Fibroblast of upper back skin (primary cell): ENCODE results near the gene NUDT8.
"Not testable (repeated sequence)": the region's sequence is repeated elsewhere in the genome, so short reads cannot be mapped to it uniquely, and the experiment has no call there.

Source experiments
- DNase-seq: peaks from one replicate; pipeline ENCODE4 v3.0.0-alpha.2; 2013

Gene NUDT8

DNA sequence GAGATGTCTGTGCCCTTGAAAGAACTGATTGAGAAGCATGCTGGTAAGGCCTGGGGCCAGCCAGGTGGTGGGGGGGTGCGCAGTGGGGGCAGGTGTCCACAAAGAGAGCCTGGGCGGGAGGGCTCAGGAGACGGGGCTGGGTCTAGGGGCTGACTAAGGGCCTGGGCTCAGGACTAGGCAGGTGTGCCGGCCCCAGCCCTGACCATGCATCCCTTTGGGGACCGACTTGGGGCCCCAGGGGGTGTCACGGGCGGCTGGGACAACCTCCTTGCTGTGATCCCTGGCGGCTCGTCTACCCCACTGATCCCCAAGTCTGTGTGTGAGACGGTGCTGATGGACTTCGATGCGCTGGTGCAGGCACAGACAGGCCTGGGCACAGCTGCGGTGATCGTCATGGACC, 18.6 kb downstream of the NUDT8 start:
- no peak for DNase-seq

- no peak for DNase-seq
These were observed 19.4 kb downstream of the NUDT8 start for GRCh38 chr11:67610302-67610868.

- DNase-seq, result no peak
These were observed 20.4 kb downstream of the NUDT8 start for GRCh38 chr11:67609316-67609715.

DNA sequence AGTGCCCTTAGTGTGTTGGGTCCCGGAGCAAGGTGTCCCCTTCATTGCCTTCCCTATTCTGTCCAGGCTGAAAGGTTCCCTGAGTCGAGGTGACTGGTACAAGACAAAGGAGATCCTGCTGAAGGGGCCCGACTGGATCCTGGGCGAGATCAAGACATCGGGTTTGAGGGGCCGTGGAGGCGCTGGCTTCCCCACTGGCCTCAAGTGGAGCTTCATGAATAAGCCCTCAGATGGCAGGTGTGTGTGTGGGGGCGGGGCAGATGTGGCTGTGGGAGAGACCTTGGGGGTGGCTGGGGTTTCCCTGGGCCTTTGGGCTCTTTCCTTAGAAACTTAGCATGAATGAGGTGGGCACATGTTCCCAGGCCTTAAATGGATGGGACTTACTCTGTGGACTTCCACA, 21.3 kb downstream of the NUDT8 start:
- no peak for DNase-seq

DNA sequence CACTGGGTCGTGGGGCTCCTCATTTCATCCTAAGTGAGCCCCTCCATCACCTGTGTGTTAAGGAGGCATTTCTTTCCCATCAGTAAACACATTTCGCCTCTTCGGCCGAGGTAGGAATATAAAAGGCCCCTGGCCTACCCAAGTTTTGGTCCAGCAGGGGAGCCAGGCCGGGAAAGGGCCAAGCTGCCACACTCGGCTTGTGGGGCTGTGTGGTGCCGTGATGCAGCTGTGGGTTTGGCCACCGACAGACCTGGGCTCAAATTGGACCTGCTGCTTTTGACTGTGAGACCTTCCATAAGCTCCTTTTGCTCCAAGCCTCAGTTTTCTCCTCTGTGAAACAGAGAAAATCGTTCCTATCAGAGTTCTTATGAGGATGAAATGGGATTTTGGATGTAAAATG, 22.2 kb downstream of the NUDT8 start:
- no peak for DNase-seq

DNA sequence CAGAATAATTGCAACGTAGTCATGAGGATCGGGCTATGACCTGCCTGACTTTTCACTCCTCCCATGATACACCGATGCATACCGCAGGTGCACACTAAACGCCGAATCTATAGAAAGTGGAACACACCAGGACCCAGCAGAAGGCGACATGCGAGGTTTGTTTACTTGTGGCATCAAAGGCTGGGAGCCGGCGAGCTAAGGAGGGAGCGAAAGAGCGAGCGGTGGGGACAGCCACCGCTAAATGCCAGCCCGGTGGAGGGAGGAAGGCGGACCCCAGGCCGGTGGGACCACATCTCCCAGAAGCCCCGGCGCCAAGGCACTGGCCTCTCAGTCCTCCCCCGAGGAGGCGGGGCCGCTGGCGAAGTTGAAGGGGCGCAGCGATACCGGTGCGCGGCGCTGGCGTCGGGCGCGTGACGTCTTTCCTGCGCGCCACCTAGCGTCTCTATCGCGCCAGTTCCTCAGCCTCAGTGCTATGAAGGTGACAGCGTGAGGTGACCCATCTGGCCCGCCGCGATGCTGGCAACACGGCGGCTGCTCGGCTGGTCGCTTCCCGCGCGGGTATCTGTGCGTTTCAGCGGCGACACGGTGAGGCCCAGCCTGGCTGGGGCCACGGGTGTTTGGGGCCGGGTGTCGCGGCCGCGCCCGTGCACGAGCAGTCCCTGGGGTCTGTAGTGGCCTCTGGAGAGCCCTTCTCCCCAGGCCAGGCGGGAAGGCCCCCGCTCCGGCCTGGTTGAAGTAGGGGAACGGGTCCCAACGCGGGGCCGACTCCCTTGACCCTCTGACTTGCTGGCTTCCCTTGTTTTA, 23.0 kb downstream of the NUDT8 start, which contains the start of gene NDUFV1:
NDUFV1 (plus strand) TSS at position 445 of the 804 bp plus-strand sequence; CDS start at position 514, 69 bp downstream.
- peak; percentile 92 for DNase-seq

DNA sequence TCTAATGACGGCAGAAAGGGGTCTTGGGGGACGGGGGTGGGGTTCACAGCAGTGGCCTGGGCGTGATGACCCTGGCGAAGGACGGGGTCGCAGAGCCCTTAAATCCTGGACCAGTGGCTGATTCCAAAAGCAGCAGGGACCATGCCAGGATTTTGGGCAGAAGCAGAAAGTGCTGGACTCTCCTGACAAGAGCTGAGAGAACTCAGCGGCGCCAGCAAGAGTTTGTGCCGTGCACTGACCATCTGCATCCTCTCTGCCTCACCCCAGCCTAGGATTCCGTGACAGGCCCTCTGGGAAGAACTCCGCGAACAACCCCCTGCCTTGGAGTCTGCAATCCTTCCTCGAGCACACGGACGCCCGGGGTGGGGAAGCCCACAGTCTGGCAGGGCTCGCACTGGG, 23.6 kb downstream of the NUDT8 start:
- no peak for DNase-seq

DNA sequence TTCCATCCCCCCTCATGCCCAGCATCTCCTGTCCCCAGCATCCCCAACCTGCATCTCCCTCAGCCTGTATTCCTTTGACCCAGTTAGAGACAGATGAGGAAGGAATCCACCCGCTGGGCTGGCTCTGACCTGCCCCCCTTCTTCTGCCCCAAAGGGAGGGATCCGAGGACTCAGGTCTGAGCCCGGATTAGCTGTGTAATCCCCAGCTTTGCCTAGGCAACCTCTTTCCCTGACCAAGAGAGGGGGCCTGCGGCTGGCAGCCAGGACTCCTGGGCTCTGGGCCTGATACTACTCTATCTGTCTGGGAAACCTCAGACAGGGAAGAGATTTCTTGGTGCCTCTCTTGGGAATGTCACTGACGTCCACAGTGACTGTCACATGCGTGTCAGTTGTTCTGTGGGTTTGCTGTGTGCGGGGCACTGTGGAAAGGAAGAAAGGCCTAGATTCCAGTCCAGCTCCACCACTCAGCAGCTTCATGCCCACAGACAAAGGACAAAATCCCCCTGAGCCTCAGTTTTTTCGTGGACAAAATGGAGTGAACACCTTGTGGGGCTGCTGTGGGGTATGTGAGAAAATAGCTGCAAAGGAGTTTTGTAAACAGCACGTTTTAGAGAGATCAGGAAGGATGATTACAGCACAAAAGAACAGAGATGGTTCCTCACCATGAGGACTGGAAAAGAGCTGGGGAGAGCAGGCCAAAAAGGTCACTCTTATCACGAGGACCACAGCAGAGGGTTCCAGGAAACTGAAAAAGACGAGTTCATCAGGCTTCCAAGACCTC, 24.3 kb downstream of the NUDT8 start:
- DNase-seq, result no peak

GRCh38 chr11:67604815-67605214, 24.9 kb downstream of the NUDT8 start:
- DNase-seq, result no peak

GRCh38 chr11:67604119-67604518, 25.6 kb downstream of the NUDT8 start:
- DNase-seq, result not testable (repeated sequence)

GRCh38 chr11:67601098-67601497, 28.6 kb downstream of the NUDT8 start:
- DNase-seq, result no peak

GRCh38 chr11:67600324-67601029, 29.3 kb downstream of the NUDT8 start:
- no peak for DNase-seq

- DNase-seq, result no peak
These were observed 30.6 kb downstream of the NUDT8 start for GRCh38 chr11:67599149-67599548.

- not testable (repeated sequence) for DNase-seq
These were observed 31.8 kb downstream of the NUDT8 start for GRCh38 chr11:67597963-67598362.

DNA sequence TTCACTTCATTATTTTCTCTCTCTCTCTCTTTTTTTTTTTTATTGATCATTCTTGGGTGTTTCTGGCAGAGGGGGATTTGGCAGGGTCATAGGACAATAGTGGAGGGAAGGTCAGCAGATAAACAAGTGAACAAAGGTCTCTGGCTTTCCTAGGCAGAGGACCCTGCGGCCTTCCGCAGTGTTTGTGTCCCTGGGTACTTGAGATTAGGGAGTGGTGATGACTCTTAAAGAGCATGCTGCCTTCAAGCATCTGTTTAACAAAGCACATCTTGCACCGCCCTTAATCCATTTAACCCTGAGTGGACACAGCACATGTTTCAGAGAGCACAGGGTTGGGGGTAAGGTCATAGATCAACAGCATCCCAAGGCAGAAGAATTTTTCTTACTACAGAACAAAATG, 32.3 kb downstream of the NUDT8 start:
- DNase-seq, result not testable (repeated sequence)

DNA sequence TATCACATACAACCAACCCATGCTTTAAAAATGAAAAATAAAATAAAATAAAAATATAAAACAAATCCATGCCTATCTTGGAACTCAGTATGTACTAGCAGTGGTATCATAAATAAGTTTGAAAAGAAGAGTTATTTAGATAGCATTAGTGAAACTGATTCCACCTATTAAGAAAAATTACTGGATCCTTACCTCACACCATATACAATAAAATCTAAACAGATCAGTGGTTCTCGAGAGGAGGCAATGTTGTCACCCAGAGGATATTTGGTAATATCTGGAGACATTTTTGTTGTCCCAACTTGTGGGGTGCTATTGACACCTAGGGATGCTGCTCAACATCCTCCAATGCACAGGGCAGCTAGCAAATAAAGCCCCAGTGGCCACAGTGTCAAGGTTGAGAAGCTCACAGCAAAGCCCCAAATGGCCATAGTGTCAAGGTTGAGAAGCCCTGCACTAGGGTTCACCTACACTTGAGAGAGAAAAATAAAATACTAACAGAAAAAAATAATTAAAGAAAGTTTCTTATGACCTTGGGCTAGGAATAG, 32.9 kb downstream of the NUDT8 start:
- no peak for DNase-seq

DNA sequence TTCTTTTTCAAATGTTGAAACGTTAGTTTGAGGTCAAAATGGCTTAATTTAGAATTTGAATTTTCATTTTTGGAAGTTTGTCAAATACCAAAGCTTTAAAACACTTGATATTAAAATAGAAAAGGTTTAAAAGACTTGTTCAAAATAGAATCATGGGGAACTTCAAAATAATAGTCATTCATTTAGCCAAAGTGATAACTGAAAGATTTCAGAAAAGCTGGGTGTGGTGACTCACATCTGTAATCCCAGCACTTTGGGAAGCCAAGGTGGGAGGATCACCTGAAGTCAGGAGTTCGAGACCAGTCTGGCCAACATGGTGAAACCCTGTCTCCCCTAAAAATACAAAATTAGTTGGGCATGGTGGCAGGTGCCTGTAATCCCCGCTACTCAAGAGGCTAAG, 35.3 kb downstream of the NUDT8 start:
- no peak for DNase-seq

GRCh38 chr11:67593565-67593905, 36.2 kb downstream of the NUDT8 start:
- no peak for DNase-seq

DNA sequence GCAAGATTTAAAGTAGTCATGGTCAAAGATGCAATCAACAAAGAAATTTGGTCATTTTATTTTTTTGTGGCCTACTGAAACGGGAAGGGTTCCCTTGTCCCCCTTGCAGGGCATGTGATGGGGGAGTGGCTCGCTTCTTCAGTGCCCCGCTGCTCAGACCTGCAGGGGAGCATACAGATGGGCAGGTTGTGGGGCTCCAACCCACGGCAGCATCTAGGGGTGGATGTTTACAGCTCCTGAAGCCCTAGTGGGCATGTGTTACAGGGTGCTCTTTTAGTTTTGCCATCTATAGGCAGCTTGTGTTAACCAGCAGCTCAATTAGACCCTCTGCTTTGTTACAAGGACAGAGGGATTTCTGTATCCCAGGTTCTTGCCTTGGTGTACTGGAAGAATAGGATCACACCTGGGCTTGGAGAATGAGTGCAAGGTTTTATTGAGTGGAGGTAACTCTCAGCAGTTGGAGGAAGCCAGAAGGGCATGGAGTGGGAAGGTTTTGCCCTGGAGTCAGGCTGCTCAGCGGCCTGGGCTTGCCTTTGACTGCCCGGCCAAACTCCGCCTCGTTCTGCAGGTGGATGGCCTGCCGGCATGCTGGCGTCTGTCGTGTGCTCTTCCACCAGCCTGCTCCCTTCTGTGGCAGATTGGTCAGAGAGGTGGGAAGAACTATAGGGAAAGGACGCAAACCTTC, 36.7 kb downstream of the NUDT8 start:
- DNase-seq, result no peak

- DNase-seq, result not testable (repeated sequence)
These were observed 40.8 kb downstream of the NUDT8 start for GRCh38 chr11:67588899-67589415.

DNA sequence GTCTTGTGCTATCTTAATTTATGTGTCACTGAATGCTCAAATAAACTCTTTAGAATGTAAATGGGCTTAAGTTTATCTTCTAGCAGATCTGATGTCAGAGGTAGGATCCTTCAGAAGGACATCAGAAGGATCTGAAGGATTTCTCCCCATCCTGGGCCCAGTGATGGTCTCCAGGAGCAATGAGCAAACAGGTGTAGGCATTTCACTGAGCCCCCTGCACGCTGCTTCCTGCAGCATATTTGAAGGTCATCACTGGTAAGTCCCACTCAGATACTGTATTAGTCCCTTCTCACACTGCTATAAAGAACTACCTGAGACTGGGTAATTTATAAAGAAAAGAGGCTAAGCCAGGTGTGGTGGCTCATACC, 41.6 kb downstream of the NUDT8 start:
- no peak for DNase-seq
